ENCODE measurements around the gene CBLN3.
"Not testable (repeated sequence)": the region's sequence is repeated elsewhere in the genome, so short reads cannot be mapped to it uniquely, and the experiment has no call there.

The CBLN3 gene

GRCh38 chr14:24429395-24430142, at the start of gene CBLN3, which contains the start of gene KHNYN:
Gene CBLN3, minus strand, starts transcription at chr14:24429668. Its CDS starts 614 bp downstream, at chr14:24429054.
Gene KHNYN, plus strand, starts transcription at chr14:24429954. Its CDS starts 777 bp downstream, at chr14:24430731.
- peak within 1 kb of the TSS; percentile 74; the same call in 1 of the 2 replicates for H3K27ac ChIP-seq (ENCODE audit: low read depth, low read length)
- peaks cover 24% of the 10 kb centered on the region for H3K4me1 ChIP-seq (ENCODE audit: control insufficient read depth, insufficient read depth, low read length)
- peaks cover 17% of the 10 kb centered on the region for H3K36me3 ChIP-seq (ENCODE audit: control insufficient read depth, insufficient read depth, low read length)
- H3K9me3 ChIP-seq (ENCODE audit: control insufficient read depth, insufficient read depth, low read depth, low read length): no peaks in the 10 kb centered on the region
- peak within 1 kb of the TSS; percentile 73 for H3K4me3 ChIP-seq (ENCODE audit: low read depth, low read length)
- peak within 1 kb of the TSS; percentile 40 for H3K9ac ChIP-seq (ENCODE audit: low read length)
- peaks cover 5% of the 10 kb centered on the region; the same call in 1 of the 2 replicates for H3K27me3 ChIP-seq (ENCODE audit: control insufficient read depth, insufficient read depth, low read length)

- no peak overlapping the region for H3K9ac ChIP-seq (ENCODE audit: low read length)
- peaks cover 3% of the 10 kb centered on the region; the same call in 1 of the 2 replicates for H3K9me3 ChIP-seq (ENCODE audit: control insufficient read depth, insufficient read depth, low read depth, low read length)
- no peaks in the 10 kb centered on the region for H3K27me3 ChIP-seq (ENCODE audit: control insufficient read depth, insufficient read depth, low read length)
- H3K4me3 ChIP-seq (ENCODE audit: low read depth, low read length): no peak overlapping the region
- H3K4me1 ChIP-seq (ENCODE audit: control insufficient read depth, insufficient read depth, low read length): no peaks in the 10 kb centered on the region
- no peak overlapping the region for H3K27ac ChIP-seq (ENCODE audit: low read depth, low read length)
- no peaks in the 10 kb centered on the region for H3K36me3 ChIP-seq (ENCODE audit: control insufficient read depth, insufficient read depth, low read length)
Observed at GRCh38 chr14:24475261-24475660, 45.8 kb upstream of the CBLN3 start.

- Histone ChIP-seq H3K4me1 (ENCODE audit: control insufficient read depth, insufficient read depth, low read length) (no peaks in the 10 kb centered on the region), H3K36me3 (ENCODE audit: control insufficient read depth, insufficient read depth, low read length) (no peaks in the 10 kb centered on the region), H3K9me3 (ENCODE audit: control insufficient read depth, insufficient read depth, low read depth, low read length) (no peaks in the 10 kb centered on the region), H3K27ac (ENCODE audit: low read depth, low read length) (no peak overlapping the region), H3K27me3 (ENCODE audit: control insufficient read depth, insufficient read depth, low read length) (no peaks in the 10 kb centered on the region), H3K4me3 (ENCODE audit: low read depth, low read length) (no peak overlapping the region), H3K9ac (ENCODE audit: low read length) (no peak overlapping the region)
Observed at GRCh38 chr14:24473211-24473610, 43.7 kb upstream of the CBLN3 start.

GRCh38 chr14:24470450-24470849, 41.0 kb upstream of the CBLN3 start:
- not testable (repeated sequence) for H3K9ac ChIP-seq (ENCODE audit: low read length); H3K9me3 ChIP-seq (ENCODE audit: control insufficient read depth, insufficient read depth, low read depth, low read length); H3K4me1 ChIP-seq (ENCODE audit: control insufficient read depth, insufficient read depth, low read length); H3K36me3 ChIP-seq (ENCODE audit: control insufficient read depth, insufficient read depth, low read length); H3K27me3 ChIP-seq (ENCODE audit: control insufficient read depth, insufficient read depth, low read length); H3K4me3 ChIP-seq (ENCODE audit: low read depth, low read length); H3K27ac ChIP-seq (ENCODE audit: low read depth, low read length)

- Histone ChIP-seq H3K9ac (ENCODE audit: low read length) (no peak overlapping the region), H3K27ac (ENCODE audit: low read depth, low read length) (no peak overlapping the region), H3K4me3 (ENCODE audit: low read depth, low read length) (no peak overlapping the region), H3K27me3 (ENCODE audit: control insufficient read depth, insufficient read depth, low read length) (no peaks in the 10 kb centered on the region), H3K9me3 (ENCODE audit: control insufficient read depth, insufficient read depth, low read depth, low read length) (no peaks in the 10 kb centered on the region), H3K36me3 (ENCODE audit: control insufficient read depth, insufficient read depth, low read length) (no peaks in the 10 kb centered on the region), H3K4me1 (ENCODE audit: control insufficient read depth, insufficient read depth, low read length) (no peaks in the 10 kb centered on the region)
Observed at GRCh38 chr14:24465805-24466204, 36.3 kb upstream of the CBLN3 start.

GRCh38 chr14:24465368-24465767, 35.9 kb upstream of the CBLN3 start:
- H3K27ac ChIP-seq (ENCODE audit: low read depth, low read length): no peak overlapping the region
- no peaks in the 10 kb centered on the region for H3K9me3 ChIP-seq (ENCODE audit: control insufficient read depth, insufficient read depth, low read depth, low read length)
- no peaks in the 10 kb centered on the region for H3K4me1 ChIP-seq (ENCODE audit: control insufficient read depth, insufficient read depth, low read length)
- no peak overlapping the region for H3K9ac ChIP-seq (ENCODE audit: low read length)
- no peaks in the 10 kb centered on the region for H3K36me3 ChIP-seq (ENCODE audit: control insufficient read depth, insufficient read depth, low read length)
- no peaks in the 10 kb centered on the region for H3K27me3 ChIP-seq (ENCODE audit: control insufficient read depth, insufficient read depth, low read length)
- H3K4me3 ChIP-seq (ENCODE audit: low read depth, low read length): no peak overlapping the region

GRCh38 chr14:24463884-24464785, 34.7 kb upstream of the CBLN3 start:
- Histone ChIP-seq H3K36me3 (ENCODE audit: control insufficient read depth, insufficient read depth, low read length) (no peaks in the 10 kb centered on the region), H3K9ac (ENCODE audit: low read length) (no peak overlapping the region), H3K27me3 (ENCODE audit: control insufficient read depth, insufficient read depth, low read length) (no peaks in the 10 kb centered on the region), H3K9me3 (ENCODE audit: control insufficient read depth, insufficient read depth, low read depth, low read length) (no peaks in the 10 kb centered on the region), H3K27ac (ENCODE audit: low read depth, low read length) (no peak overlapping the region), H3K4me1 (ENCODE audit: control insufficient read depth, insufficient read depth, low read length) (no peaks in the 10 kb centered on the region), H3K4me3 (ENCODE audit: low read depth, low read length) (no peak overlapping the region)

GRCh38 chr14:24463017-24463883, 33.8 kb upstream of the CBLN3 start:
- Histone ChIP-seq H3K4me3 (ENCODE audit: low read depth, low read length) (no peak overlapping the region), H3K36me3 (ENCODE audit: control insufficient read depth, insufficient read depth, low read length) (no peaks in the 10 kb centered on the region), H3K4me1 (ENCODE audit: control insufficient read depth, insufficient read depth, low read length) (no peaks in the 10 kb centered on the region), H3K9ac (ENCODE audit: low read length) (no peak overlapping the region), H3K27me3 (ENCODE audit: control insufficient read depth, insufficient read depth, low read length) (no peaks in the 10 kb centered on the region), H3K9me3 (ENCODE audit: control insufficient read depth, insufficient read depth, low read depth, low read length) (no peaks in the 10 kb centered on the region), H3K27ac (ENCODE audit: low read depth, low read length) (no peak overlapping the region)

GRCh38 chr14:24461336-24461735, 31.9 kb upstream of the CBLN3 start:
- Histone ChIP-seq H3K27me3 (ENCODE audit: control insufficient read depth, insufficient read depth, low read length) (no peaks in the 10 kb centered on the region), H3K9me3 (ENCODE audit: control insufficient read depth, insufficient read depth, low read depth, low read length) (peaks cover 2% of the 10 kb centered on the region; the same call in 1 of the 2 replicates), H3K9ac (ENCODE audit: low read length) (no peak overlapping the region), H3K4me1 (ENCODE audit: control insufficient read depth, insufficient read depth, low read length) (no peaks in the 10 kb centered on the region), H3K36me3 (ENCODE audit: control insufficient read depth, insufficient read depth, low read length) (no peaks in the 10 kb centered on the region), H3K4me3 (ENCODE audit: low read depth, low read length) (no peak overlapping the region), H3K27ac (ENCODE audit: low read depth, low read length) (no peak overlapping the region)

GRCh38 chr14:24459331-24459730, 29.9 kb upstream of the CBLN3 start:
- no peak overlapping the region for H3K9ac ChIP-seq (ENCODE audit: low read length)
- no peaks in the 10 kb centered on the region for H3K4me1 ChIP-seq (ENCODE audit: control insufficient read depth, insufficient read depth, low read length)
- H3K27ac ChIP-seq (ENCODE audit: low read depth, low read length): no peak overlapping the region
- no peaks in the 10 kb centered on the region for H3K27me3 ChIP-seq (ENCODE audit: control insufficient read depth, insufficient read depth, low read length)
- H3K4me3 ChIP-seq (ENCODE audit: low read depth, low read length): no peak overlapping the region
- peaks cover 8% of the 10 kb centered on the region for H3K9me3 ChIP-seq (ENCODE audit: control insufficient read depth, insufficient read depth, low read depth, low read length)
- no peaks in the 10 kb centered on the region for H3K36me3 ChIP-seq (ENCODE audit: control insufficient read depth, insufficient read depth, low read length)

All from HUES6 (cell line).